ELF-1 (cell line): ENCODE data around the gene RPL10.
"Not testable (repeated sequence)": the region's sequence is repeated elsewhere in the genome, so short reads cannot be mapped to it uniquely, and the experiment has no call there.

Experiments used
- DNase-seq: peaks from one replicate; pipeline ENCODE4 v3.0.0-alpha.2; 2016; ENCODE audit warnings: low read depth, low spot score

Gene RPL10

GRCh38 chrX:154378059-154378798, 19.9 kb upstream of the RPL10 start:
- no peak for DNase-seq

DNA sequence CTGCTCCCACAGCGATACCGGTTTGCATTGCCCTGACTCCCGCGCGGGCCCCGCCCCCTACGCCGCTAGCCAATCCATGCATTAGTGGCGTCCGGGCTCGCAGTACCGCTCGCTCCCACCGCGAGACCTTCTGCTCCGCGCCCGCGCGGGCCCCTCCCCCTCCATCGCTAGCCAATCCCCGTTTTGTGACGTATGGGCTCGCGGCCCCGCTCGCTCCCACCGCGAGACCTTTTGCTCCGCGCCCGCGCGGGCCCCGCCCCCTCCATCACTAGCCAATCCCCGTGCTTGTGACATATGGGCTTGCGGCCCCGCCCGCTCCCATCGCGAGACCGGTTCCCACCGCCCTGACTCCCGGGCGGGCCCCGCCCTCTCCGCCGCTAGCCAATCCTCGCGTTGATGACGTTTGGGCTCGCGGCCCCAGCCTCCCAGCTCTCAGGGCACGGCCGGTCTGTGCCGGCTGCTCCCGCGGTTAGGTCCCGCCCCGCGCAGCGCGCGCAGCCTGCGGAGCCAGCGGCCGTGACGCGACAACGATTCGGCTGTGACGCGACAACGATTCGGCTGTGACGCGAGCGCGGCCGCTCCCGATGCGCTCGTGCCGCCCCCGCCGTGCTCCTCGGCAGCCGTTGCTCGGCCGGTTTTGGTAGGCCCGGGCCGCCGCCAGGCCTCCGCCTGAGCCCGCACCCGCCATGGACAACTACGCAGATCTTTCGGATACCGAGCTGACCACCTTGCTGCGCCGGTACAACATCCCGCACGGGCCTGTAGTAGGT, 19.2 kb upstream of the RPL10 start, which contains the start of gene EMD:
Gene EMD, plus strand, starts transcription at position 497 of the 770 bp plus-strand sequence. Its CDS starts 190 bp downstream, at position 687.
- DNase-seq: peak; percentile 100

DNA sequence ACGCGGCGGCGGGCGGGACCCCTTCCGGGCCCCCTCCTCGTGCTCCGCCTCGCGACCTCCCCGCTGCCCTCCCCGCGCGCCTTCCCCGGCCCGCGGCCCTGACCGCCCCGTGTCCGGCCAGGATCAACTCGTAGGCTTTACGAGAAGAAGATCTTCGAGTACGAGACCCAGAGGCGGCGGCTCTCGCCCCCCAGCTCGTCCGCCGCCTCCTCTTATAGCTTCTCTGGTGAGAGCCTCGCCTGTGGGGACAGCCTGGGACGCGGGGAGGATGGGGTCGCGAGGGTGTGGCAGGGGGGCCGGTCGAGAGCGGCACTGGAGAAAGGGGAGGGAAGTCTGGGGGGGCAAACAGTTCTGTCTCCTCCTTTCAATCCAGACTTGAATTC, 18.6 kb upstream of the RPL10 start:
- DNase-seq: no peak

DNA sequence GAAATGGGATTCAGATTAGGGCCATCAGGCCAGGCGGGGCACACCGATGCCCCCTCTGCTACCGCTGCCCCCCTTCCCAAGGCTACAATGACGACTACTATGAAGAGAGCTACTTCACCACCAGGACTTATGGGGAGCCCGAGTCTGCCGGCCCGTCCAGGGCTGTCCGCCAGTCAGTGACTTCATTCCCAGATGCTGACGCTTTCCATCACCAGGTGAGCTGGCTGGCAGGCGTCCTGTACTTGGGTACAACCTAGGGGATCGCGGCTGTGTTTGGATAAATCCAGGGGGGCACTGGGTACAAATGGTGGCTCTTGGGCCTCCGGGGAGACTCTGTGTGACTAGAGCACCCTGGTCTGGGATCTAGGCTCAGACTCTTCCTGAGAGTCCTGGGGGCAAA, 18.0 kb upstream of the RPL10 start:
- no peak for DNase-seq

DNA sequence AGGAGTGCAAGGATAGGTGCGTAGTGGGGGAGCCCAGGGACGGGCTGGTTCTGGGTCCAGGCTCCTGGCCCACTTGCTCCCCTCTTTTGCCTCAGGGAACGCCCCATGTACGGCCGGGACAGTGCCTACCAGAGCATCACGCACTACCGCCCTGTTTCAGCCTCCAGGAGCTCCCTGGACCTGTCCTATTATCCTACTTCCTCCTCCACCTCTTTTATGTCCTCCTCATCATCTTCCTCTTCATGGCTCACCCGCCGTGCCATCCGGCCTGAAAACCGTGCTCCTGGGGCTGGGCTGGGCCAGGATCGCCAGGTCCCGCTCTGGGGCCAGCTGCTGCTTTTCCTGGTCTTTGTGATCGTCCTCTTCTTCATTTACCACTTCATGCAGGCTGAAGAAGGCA, 17.4 kb upstream of the RPL10 start:
- no peak for DNase-seq

DNA sequence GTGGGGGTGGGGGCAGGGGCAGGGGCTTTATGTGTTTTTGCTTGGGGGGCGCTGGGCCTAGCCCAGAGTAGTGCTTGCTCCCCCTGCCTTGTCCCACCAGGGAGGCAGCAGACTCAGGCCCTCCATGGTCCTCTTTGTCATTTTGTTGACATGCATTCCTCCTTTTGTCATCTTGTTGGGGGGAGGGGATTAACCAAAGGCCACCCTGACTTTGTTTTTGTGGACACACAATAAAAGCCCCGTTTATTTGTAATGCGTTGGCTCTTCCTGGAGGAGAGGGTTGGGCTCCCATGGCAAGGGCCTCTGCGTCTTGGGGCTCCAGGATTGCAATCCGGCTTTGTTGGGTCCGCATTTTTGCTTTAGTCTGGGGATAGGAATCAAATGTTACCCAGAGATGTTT, 16.9 kb upstream of the RPL10 start:
- peak; percentile 69 for DNase-seq

DNA sequence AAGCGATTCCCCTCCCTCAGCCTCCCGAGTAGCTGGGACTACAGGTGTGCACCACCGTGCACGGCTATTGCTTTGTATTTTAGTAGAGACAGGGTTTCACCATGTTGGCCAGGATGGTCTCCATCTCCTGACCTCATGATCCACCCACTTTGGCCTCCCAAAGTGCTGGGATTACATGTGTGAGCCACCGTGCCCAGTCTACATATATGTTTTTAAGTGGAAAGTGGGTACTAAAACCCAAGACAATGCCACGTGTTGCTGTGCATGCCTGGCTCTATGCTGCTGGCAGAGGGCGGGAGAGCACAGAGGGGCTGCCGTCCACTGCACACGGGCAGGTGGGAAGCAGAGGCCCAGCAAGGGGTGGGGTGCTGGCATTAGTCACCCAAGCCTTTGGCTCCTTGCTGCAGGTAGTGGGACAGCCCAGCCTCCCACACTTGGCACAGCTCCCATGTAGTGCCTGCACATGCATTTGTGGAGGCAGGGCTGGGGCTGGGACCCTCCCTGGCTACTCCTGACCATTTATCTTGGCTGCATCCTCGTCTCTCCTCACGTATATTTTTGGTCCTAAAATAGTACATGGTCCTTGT, 15.6 kb upstream of the RPL10 start:
- DNase-seq: no peak

DNA sequence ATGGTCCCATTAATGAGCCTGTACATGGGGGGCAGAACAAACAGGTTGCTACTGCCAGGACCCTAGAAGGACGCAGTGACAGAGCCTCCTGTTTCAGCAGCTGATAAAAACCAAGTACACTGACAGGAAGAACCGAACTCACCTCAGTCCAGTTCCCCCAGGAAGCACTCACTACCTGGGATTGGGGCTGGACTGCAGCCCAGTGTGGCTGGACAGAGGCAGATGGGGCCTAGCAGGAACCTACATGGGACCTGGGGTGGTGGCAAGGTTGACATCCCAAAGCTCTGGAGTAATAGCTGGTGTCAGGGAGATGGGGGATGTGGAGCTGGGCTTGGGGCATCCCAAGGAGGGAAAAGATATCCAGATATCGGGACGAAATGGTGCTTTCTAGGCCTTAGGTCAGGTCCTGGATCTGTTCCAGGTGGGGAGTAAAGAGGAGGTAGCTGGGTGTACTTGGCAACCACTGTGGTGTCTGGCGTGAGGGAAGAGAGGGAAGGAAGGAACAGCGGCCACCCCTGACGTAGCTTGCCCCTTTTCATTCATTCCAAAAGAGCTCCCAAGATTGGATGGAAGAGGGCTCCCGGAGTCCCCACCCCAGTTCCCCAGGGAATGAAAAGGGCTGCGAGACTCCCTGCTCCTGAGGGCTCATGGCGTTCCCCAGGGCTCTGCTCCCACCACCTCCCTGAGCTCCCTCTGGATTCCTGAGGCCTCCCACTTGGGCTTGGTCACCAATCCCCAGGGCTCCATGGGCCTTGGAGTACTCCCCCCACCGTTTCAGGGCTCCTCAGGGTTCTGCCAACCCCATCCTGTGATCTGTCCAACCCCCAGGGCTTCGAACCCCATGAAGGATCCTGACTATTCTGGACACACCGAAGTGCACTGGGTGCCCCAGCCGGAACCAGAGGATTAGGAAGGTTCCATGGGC, 14.6 kb upstream of the RPL10 start:
- no peak for DNase-seq

GRCh38 chrX:154384284-154384892, 13.8 kb upstream of the RPL10 start:
- peak; percentile 26 for DNase-seq

GRCh38 chrX:154388094-154388493, 10.1 kb upstream of the RPL10 start:
- not testable (repeated sequence) for DNase-seq

DNA sequence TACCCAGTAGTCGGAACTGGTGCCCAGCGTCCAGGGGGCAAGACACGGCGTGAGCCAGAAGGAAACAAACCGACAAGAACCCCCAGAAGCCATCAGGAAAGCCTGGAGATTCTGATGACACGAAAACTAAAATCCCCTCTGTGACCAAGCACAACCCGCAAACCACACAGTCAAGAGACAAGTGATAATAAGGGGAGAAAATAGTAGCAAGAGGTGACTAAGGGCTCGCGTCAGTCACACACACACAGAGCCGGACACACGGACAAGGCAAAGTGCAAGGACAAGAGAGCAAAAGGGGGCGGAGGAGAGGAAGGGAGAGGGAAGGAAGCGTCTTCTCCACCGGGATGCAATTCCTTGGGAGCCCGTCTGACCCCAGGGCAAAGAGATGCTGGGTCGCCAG, 9.5 kb upstream of the RPL10 start:
- DNase-seq: not testable (repeated sequence)

GRCh38 chrX:154389812-154390747, 8.1 kb upstream of the RPL10 start:
- not testable (repeated sequence) for DNase-seq

DNA sequence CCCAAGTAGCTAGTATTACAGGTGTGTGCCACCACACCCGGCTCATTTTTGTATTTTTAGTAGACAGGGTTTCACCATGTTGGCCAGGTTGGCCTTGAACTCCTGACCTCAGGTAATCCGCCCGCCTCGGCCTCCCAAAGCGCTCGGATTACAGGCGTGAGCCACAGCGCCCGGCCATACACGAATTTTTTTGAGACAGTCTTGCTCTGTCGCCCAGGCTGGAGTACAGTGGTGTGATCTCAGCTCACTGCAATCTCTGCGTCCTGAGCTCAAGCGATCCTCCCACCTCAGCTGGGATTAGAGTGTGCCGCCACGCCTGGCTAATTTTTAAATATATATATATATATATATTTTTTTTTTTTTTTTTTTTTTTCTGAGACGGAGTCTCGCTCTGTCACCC, 1.8 kb upstream of the RPL10 start:
- not testable (repeated sequence) for DNase-seq

DNA sequence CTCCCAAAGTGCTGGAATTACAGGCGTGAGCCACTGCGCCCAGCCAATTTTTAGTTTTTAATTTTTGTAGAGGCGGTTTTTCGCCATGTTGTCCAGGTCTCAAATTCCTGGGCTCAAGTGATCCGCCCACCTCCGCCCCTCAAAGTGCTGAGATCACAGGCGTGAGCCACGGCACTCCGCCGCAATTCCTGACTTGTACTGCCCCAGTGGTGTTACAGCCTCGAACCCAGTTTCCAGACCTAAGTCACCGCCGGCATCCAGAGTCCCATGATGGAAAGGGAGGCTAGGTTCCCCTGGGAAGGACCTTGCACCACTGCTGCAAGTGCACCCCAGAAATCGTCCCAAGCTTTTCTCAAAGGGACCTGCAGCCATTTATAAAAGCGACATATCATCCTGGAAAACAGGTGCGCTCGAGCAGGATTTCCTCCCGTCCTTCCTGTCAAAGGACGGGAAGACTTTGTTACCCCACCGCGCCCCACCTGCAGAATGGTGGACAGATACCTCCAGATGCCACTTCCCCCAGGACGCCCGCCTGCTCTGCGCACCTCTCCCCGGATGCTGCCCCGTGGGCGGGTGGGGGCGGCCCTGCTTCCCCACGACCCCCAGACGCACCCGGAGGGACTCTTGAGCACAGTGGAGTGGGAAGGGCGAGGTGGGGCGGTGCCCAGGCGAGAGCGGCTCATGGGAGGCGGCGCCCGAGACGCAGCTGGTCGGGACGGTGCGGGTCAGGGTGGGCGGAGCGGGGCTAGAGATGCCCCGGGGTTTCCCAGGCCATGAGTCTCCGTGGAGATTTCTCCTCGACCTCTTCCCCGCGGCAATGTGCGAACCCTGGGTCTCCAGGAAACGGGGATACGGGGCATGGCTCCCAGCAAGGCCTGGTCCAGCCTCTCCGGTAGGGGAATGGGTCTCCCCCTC, 947 bp upstream of the RPL10 start:
- peak; percentile 85 for DNase-seq

DNA sequence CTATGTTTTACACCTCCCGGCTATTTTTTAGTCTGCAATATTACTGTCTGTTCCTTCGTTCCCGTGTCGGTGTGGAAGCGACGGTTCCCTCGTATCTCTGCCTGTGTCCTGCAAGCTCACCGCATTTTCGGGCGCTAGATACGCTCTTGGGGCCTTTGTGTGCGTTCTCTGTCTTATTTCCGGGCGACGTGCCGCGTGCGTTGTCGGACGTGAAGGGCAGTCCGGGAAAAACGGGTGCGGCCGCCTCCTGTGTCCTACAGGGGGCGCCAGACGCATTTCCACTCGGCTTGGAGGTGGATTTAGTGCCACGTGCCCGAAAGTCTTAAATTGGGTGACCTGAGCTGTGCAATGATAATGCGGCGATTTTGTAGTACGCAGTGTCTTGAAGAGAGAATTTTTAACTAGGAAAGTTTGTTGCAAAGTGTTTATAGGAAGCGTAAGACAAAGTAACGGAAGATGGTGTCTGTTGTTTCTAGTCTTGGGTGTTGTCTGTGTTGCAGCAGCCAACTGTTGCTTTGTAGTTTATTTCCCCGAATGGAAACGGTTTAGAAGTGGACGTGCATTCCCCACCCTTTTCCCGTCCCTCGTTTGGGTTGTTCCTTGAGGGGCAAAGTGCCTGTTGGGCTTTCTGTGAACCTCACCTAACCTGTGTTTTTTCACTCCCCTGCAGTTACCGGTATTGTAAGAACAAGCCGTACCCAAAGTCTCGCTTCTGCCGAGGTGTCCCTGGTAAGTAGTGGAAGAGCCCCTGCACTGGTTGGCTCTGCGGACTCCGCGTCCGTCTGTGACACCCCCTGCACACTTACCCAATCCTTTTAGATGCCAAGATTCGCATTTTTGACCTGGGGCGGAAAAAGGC, 720 bp downstream of the RPL10 start:
- DNase-seq: peak; percentile 94

DNA sequence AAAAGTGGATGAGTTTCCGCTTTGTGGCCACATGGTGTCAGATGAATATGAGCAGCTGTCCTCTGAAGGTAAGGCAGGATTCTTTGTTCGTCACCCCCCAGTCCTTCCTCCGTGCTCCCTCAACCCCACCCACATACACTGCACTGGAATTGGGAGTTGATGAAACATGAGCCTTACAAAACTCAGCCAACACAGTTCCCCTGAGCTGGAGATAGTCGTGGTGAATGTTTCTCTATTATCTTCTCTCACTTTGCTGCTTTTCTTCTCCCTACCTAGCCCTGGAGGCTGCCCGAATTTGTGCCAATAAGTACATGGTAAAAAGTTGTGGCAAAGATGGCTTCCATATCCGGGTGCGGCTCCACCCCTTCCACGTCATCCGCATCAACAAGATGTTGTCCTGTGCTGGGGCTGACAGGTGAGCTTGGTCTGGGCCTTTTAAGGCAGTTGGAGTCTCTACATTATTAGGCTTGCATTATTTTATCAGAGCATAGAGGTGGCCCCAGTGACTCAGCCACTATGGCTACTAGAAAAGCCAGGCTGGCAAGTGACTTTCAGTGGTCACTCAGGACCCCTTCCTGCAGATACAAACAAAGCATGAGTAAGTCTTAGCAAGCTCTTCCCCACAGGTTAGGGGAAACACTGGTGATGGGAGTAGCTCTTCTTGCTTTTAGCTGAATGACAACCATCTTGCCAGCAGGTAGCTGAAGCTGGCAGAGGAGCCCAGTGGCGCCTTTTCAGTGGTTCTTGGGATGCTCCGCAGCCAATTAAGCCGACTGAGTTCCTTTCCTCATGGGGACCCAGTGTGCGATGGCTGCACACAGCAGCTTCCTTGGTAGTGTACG, 1.6 kb downstream of the RPL10 start:
- DNase-seq: no peak

DNA sequence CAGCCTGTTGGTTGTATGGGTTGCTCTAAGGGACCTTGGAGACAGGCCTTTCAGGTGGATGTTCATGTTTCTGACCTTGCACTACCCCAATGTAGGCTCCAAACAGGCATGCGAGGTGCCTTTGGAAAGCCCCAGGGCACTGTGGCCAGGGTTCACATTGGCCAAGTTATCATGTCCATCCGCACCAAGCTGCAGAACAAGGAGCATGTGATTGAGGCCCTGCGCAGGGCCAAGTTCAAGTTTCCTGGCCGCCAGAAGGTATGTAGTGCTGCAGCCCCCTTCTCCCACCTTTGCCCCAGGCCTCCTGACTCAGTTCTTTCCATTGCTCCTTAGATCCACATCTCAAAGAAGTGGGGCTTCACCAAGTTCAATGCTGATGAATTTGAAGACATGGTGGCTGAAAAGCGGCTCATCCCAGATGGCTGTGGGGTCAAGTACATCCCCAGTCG, 2.2 kb downstream of the RPL10 start:
- DNase-seq: not testable (repeated sequence)
